ENCODE results near the gene LAIR1. TPM values are rescaled to one million over a fixed set of nuclear protein-coding genes. Genes with fewer than 3 reads are reported as not detected.
"Not testable (repeated sequence)": the region's sequence is repeated elsewhere in the genome, so short reads cannot be mapped to it uniquely, and the experiment has no call there.

The LAIR1 gene
- total RNA-seq, 1 donor from 2014 or later = 1.0 TPM

DNA sequence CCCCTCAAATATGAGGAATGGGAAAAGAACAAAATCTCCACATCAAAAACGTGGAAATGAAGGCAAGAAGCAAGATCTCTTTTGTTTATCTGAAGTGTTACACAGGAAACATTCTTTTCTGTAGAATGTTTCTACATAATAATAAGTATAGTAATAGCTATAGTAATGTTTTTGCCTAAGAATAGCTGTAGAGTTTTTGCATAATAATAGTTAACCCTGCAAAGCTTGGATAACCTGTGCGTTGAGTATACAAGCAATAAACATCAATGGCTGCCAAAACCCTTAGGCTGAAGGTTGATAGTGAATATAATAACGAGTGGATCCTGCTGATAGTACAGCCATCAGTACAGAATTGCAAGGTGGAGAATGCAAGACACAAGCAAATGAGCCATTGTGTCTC, 40.7 kb downstream of the LAIR1 start:
- TF ChIP-seq, protein P1, sequence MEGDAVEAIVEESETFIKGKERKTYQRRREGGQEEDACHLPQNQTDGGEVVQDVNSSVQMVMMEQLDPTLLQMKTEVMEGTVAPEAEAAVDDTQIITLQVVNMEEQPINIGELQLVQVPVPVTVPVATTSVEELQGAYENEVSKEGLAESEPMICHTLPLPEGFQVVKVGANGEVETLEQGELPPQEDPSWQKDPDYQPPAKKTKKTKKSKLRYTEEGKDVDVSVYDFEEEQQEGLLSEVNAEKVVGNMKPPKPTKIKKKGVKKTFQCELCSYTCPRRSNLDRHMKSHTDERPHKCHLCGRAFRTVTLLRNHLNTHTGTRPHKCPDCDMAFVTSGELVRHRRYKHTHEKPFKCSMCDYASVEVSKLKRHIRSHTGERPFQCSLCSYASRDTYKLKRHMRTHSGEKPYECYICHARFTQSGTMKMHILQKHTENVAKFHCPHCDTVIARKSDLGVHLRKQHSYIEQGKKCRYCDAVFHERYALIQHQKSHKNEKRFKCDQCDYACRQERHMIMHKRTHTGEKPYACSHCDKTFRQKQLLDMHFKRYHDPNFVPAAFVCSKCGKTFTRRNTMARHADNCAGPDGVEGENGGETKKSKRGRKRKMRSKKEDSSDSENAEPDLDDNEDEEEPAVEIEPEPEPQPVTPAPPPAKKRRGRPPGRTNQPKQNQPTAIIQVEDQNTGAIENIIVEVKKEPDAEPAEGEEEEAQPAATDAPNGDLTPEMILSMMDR (IDR thresholded peaks at IDR 0.05; ENCODE audit: insufficient read depth, low read length, poor library complexity, severe bottlenecking) = no peak
- H3K4me3 ChIP-seq (ENCODE audit: low read depth, low read length) = no peak overlapping the region
- no peak for DNase-seq (ENCODE audit: low read depth)
- no peaks in the 10 kb centered on the region for H3K36me3 ChIP-seq (ENCODE audit: control insufficient read depth, insufficient read depth, low read length)
- H3K27me3 ChIP-seq (ENCODE audit: control insufficient read depth, insufficient read depth, low read length) = no peaks in the 10 kb centered on the region

DNA sequence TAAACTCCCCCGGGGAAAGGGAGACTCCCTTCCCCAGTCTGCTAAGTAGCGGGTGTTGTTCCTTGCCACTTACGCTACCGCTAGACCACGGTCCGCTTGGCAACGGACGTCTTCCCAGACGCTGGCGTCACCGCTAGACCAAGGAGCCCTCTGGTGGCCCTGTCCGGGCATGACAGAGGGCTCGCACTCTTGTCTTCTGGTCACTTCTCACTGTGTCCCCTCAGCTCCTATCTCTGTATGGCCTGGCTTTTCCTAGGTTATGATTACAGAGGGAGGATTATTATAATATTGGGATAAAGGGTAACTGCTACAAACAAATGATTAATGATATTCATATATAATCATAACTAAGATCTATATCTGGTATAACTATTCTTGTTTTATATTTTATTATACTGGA, 41.8 kb downstream of the LAIR1 start:
- H3K4me3 ChIP-seq (ENCODE audit: low read depth, low read length); DNase-seq (ENCODE audit: low read depth); H3K27me3 ChIP-seq (ENCODE audit: control insufficient read depth, insufficient read depth, low read length); H3K36me3 ChIP-seq (ENCODE audit: control insufficient read depth, insufficient read depth, low read length): not testable (repeated sequence)

DNA sequence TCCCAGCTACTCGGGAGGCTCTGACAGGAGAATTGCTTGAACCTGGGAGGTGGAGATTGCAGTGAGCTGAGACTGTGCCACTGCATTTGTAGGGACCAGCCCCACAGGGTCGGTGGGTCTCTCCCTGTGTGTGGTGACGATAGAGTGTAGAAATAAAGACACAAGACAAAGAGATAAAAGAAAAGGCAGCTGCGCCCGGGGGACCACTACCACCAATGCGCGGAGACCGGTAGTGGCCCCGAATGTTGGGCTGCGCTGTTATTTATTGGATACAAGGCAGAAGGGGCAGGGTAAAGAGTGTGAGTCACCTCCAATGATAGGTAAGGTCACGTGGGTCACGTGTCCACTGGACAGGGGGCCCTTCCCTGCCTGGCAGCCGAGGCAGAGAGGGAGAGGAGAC, 42.4 kb downstream of the LAIR1 start:
- not testable (repeated sequence) for H3K36me3 ChIP-seq (ENCODE audit: control insufficient read depth, insufficient read depth, low read length); H3K4me3 ChIP-seq (ENCODE audit: low read depth, low read length); DNase-seq (ENCODE audit: low read depth); H3K27me3 ChIP-seq (ENCODE audit: control insufficient read depth, insufficient read depth, low read length)

DNA sequence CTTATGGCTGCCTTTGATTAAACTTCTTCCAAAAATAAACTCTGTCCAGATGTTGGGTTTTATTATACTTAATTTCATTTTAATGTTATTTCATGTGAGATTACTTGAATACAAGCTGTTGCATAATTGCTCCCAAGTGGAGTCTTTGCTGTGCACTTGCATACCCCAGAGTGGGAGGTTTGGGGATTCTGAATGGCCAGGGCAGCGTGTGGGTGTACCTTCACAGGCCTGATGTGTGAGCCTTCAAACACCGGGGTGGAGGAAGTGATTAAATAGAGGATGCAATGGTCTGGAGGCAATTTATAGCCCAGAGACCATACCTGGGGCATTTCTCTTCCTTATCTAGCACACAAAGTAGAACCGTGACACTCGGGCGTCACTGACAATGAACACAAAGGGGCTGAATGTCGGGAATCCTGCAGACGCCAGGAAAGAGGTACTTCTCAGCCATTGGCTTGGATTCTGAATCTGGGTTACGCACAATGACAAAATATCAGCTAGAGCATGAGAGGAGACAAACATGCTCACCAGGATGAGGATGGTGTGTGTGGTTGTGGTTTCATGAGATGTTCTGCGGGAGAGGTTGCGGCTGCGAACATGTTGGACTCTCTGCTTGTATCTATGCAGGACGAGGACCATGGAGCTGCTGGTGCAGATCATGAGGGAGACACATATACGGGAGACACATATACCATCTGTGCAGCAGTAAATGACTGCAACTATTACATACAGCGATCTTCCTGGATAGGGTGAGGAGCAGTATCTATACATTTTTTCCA, 44.6 kb downstream of the LAIR1 start:
- no peak for DNase-seq (ENCODE audit: low read depth)
- Histone ChIP-seq H3K4me3 (ENCODE audit: low read depth, low read length) (no peak overlapping the region), H3K27me3 (ENCODE audit: control insufficient read depth, insufficient read depth, low read length) (no peaks in the 10 kb centered on the region), H3K36me3 (ENCODE audit: control insufficient read depth, insufficient read depth, low read length) (no peaks in the 10 kb centered on the region)
- TF ChIP-seq, protein P1 (IDR thresholded peaks at IDR 0.05; ENCODE audit: insufficient read depth, low read length, poor library complexity, severe bottlenecking) = no peak

DNA sequence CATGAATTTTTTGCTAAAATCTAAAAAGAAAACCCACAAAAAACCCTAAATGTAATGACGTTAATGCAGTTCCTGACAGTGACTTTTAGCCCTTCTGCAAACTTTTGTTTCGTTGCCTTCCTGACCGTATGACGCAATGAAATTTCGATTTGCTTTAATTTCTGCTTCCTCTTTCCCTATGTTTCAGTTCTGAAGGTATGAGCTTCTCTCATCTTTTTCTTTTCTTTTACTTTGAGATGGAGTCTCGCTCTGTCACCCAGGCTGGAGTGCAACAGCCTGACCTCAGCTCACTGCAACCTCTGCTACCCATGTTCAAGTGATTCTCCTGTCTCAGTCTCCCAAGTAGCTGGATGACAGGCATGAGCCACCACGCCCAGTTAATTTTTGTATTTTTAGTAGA, 45.7 kb downstream of the LAIR1 start:
- no peak for DNase-seq (ENCODE audit: low read depth)
- H3K36me3 ChIP-seq (ENCODE audit: control insufficient read depth, insufficient read depth, low read length) = no peaks in the 10 kb centered on the region
- TF ChIP-seq, protein P1 (IDR thresholded peaks at IDR 0.05; ENCODE audit: insufficient read depth, low read length, poor library complexity, severe bottlenecking) = no peak
- H3K4me3 ChIP-seq (ENCODE audit: low read depth, low read length) = no peak overlapping the region
- H3K27me3 ChIP-seq (ENCODE audit: control insufficient read depth, insufficient read depth, low read length) = no peaks in the 10 kb centered on the region

DNA sequence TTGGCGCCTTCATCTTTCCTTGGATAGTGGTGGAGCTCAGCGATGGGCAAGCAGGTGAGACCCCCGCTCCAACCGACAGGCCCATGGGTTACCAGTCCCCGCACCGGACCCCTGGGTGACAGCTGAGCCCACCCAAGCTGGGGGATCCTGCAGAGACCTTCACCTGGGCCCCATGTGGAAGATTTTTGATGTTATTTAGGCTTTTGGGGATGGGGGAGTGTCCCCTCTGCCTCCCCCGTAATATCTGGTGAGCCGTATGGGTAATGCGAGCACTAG, 46.8 kb downstream of the LAIR1 start:
- H3K4me3 ChIP-seq (ENCODE audit: low read depth, low read length) = no peak overlapping the region
- no peak for DNase-seq (ENCODE audit: low read depth)
- H3K36me3 ChIP-seq (ENCODE audit: control insufficient read depth, insufficient read depth, low read length) = no peaks in the 10 kb centered on the region
- TF ChIP-seq, protein P1 (IDR thresholded peaks at IDR 0.05; ENCODE audit: insufficient read depth, low read length, poor library complexity, severe bottlenecking) = no peak
- H3K27me3 ChIP-seq (ENCODE audit: control insufficient read depth, insufficient read depth, low read length) = no peaks in the 10 kb centered on the region
